ENCODE results near the gene ZNF784.

ZNF784 gene

GRCh38 chr19:55644191-55644833 lies 19.9 kb upstream of the ZNF784 start:
- POLR2A ChIA-PET: interaction anchor here (0.5 to 3.3 kb wide), 4 partner anchors 10 to 182 kb away, joined by 3 to 16 read pairs (median 4); partner anchors contain the start of gene U2AF2
- no peak for TF ChIP-seq ZNF324 (tag by site-specific recombination; IDR thresholded peaks at IDR 0.05)
- peaks cover 27% of the 10 kb centered on the region for H3K4me1 ChIP-seq (ENCODE audit: control insufficient read depth, insufficient read depth, low read length)
- peak overlapping the region; percentile 83; the same call in 1 of the 2 replicates for H3K27ac ChIP-seq (ENCODE audit: extremely low read depth, low read depth, low read length)
- peak overlapping the region; percentile 61 for H3K4me3 ChIP-seq (ENCODE audit: low read depth, low read length)
- H3K36me3 ChIP-seq (ENCODE audit: control insufficient read depth in 2 of 2, insufficient read depth in 1 of 2, low read length in 2 of 2): peaks cover 12 to 19% of the 10 kb centered on the region in 2 experiments; a peak in 2 of 3 replicates
- CTCF ChIA-PET: interaction anchor here (1.2 kb wide), 1 partner anchor 12 kb away, joined by 5 read pairs; no protein-coding TSS in a partner anchor
- no peaks in the 10 kb centered on the region for H3K9me3 ChIP-seq (ENCODE audit: control insufficient read depth, insufficient read depth, low read depth, low read length)

GRCh38 chr19:55643887-55644176 lies 19.5 kb upstream of the ZNF784 start:
- ChIA-PET POLR2A (interaction anchor here (0.5 to 2.2 kb wide), 6 partner anchors 10 to 182 kb away, joined by 3 to 36 read pairs (median 4); partner anchors contain the start of gene U2AF2), CTCF (interaction anchor here (1.2 kb wide), 1 partner anchor 11 kb away, joined by 5 read pairs; no protein-coding TSS in a partner anchor)
- Histone ChIP-seq H3K4me3 (ENCODE audit: low read depth, low read length) (peak overlapping the region; percentile 61), H3K9me3 (ENCODE audit: control insufficient read depth, insufficient read depth, low read depth, low read length) (no peaks in the 10 kb centered on the region), H3K4me1 (ENCODE audit: control insufficient read depth, insufficient read depth, low read length) (peaks cover 27% of the 10 kb centered on the region), H3K27ac (ENCODE audit: extremely low read depth, low read depth, low read length) (peak overlapping the region; percentile 83; the same call in 1 of the 2 replicates), H3K36me3 (ENCODE audit: control insufficient read depth in 2 of 2, insufficient read depth in 1 of 2, low read length in 2 of 2) (peaks cover 12 to 17% of the 10 kb centered on the region in 2 experiments; a peak in 2 of 3 replicates)
- peak; percentile 88 for TF ChIP-seq ZNF398 (tag by site-specific recombination; IDR thresholded peaks at IDR 0.05)
- TF ChIP-seq ZSCAN16 (tag by site-specific recombination; IDR thresholded peaks at IDR 0.05): no peak
- peak; percentile 34; the same call in 1 of the 2 replicates for TF ChIP-seq EGR2 (tag by site-specific recombination; IDR thresholded peaks at IDR 0.05; ENCODE audit: low read depth)

GRCh38 chr19:55643003-55643886 lies 18.9 kb upstream of the ZNF784 start, which contains the start of gene ZNF581:
Gene ZNF581 (plus strand): TSS chr19:55643649. CDS start chr19:55644572, 923 bp downstream.
- Histone ChIP-seq H3K27ac (ENCODE audit: extremely low read depth, low read depth, low read length) (peak within 1 kb of the TSS; percentile 83), H3K36me3 (ENCODE audit: control insufficient read depth in 2 of 2, insufficient read depth in 1 of 2, low read length in 2 of 2) (peaks cover 17 to 21% of the 10 kb centered on the region in 2 experiments; a peak in 2 of 3 replicates), H3K4me3 (ENCODE audit: low read depth, low read length) (peak within 1 kb of the TSS; percentile 61), H3K4me1 (ENCODE audit: control insufficient read depth, insufficient read depth, low read length) (peaks cover 27% of the 10 kb centered on the region), H3K9me3 (ENCODE audit: control insufficient read depth, insufficient read depth, low read depth, low read length) (no peaks in the 10 kb centered on the region)
- CTCF ChIA-PET: interaction anchor here (0.7 to 1.9 kb wide), 4 partner anchors 9 to 11 kb away, joined by 3 to 8 read pairs (median 4); no protein-coding TSS in a partner anchor
- POLR2A ChIA-PET: interaction anchor here (0.5 to 2.2 kb wide), 9 partner anchors 9 to 181 kb away, joined by 3 to 36 read pairs (median 5); partner anchors contain the start of genes U2AF2 and ZNF784
- no peak for TF ChIP-seq ZNF521 (tag by site-specific recombination; IDR thresholded peaks at IDR 0.05)
- TF ChIP-seq ZNF140 (tag by site-specific recombination; IDR thresholded peaks at IDR 0.05): no peak
- TF ChIP-seq ZEB2 (tag by site-specific recombination; IDR thresholded peaks at IDR 0.05): peak; percentile 79
- no peak for TF ChIP-seq ZNF747 (tag by site-specific recombination; IDR thresholded peaks at IDR 0.05)
- peak; percentile 91; the same call in 1 of the 2 replicates for TF ChIP-seq HOXC10 (CRISPR knock-in tag; IDR thresholded peaks at IDR 0.05)
- TF ChIP-seq SALL2 (tag by site-specific recombination; IDR thresholded peaks at IDR 0.05; ENCODE audit: borderline replicate concordance): no peak
- TF ChIP-seq ATF2 (tag by site-specific recombination; IDR thresholded peaks at IDR 0.05; ENCODE audit: low read depth): no peak
- TF ChIP-seq ZNF280D (tag by site-specific recombination; IDR thresholded peaks at IDR 0.05): peak; percentile 74; the same call in 1 of the 2 replicates
- TF ChIP-seq ZNF19 (tag by site-specific recombination; IDR thresholded peaks at IDR 0.05; ENCODE audit: low read depth): no peak
- peak; percentile 81 for TF ChIP-seq OVOL3 (tag by site-specific recombination; IDR thresholded peaks at IDR 0.05)
- no peak for TF ChIP-seq CTCF (tag by site-specific recombination; IDR thresholded peaks at IDR 0.05)
- TF ChIP-seq GFI1B (tag by site-specific recombination; IDR thresholded peaks at IDR 0.05): no peak
- 0 out of 2 replicates have a peak, but pooled peaks have one; percentile 4 for TF ChIP-seq ZNF654 (tag by site-specific recombination; IDR thresholded peaks at IDR 0.05; ENCODE audit: low read depth)
- TF ChIP-seq HOXA7 (CRISPR knock-in tag; IDR thresholded peaks at IDR 0.05; ENCODE audit: borderline replicate concordance): 0 out of 2 replicates have a peak, but pooled peaks have one; percentile 20
